ENCODE measurements around the gene TMPRSS9. TPM values are rescaled to one million over a fixed set of nuclear protein-coding genes. Genes with fewer than 3 reads are reported as not detected.

Gene TMPRSS9
- total RNA-seq, 1 experiment from 2014 or later: 0.57 TPM

GRCh38 chr19:2353887-2354592 lies 6.0 kb upstream of the TMPRSS9 start (continued):
- no peak for TF ChIP-seq ZSCAN18 (CRISPR knock-in tag; IDR thresholded peaks at IDR 0.05)
- TF ChIP-seq JAZF1 (CRISPR knock-in tag; IDR thresholded peaks at IDR 0.05): no peak
- no peak for TF ChIP-seq CREB1 (CRISPR knock-in tag; IDR thresholded peaks at IDR 0.05)
- no peak for TF ChIP-seq GTF2I (CRISPR knock-in tag; conservative IDR thresholded peaks at IDR 0.05)
- TF ChIP-seq MLX (CRISPR knock-in tag; IDR thresholded peaks at IDR 0.05): no peak
- no peak for TF ChIP-seq ZNF512 (CRISPR knock-in tag; IDR thresholded peaks at IDR 0.05; ENCODE audit: borderline replicate concordance)

- H3K27me3 Mint-ChIP-seq (ENCODE audit: low read depth): peaks cover 6% of the 10 kb centered on the region
- POLR2A ChIA-PET: no interaction called here
- CTCF ChIA-PET: interaction anchor here (0.7 to 2.0 kb wide), 4 partner anchors 14 to 199 kb away, joined by 3 to 7 read pairs (median 5); no protein-coding TSS in a partner anchor
Observed at GRCh38 chr19:2354670-2355069, 5.4 kb upstream of the TMPRSS9 start.

More at GRCh38 chr19:2354670-2355069, 5.4 kb upstream of the TMPRSS9 start:
- no peaks in the 10 kb centered on the region for H3K9me3 Mint-ChIP-seq
- TF ChIP-seq ZNF219 (CRISPR knock-in tag; IDR thresholded peaks at IDR 0.05; ENCODE audit: borderline replicate concordance): no peak
- no peak for TF ChIP-seq ZNF121 (CRISPR knock-in tag; IDR thresholded peaks at IDR 0.05)
- no peak for TF ChIP-seq ERG (CRISPR knock-in tag; IDR thresholded peaks at IDR 0.05)
- TF ChIP-seq RORB (CRISPR knock-in tag; IDR thresholded peaks at IDR 0.05): no peak
- TF ChIP-seq E2F5 (CRISPR knock-in tag; IDR thresholded peaks at IDR 0.05): no peak
- no peak for TF ChIP-seq GABPB1 (CRISPR knock-in tag; IDR thresholded peaks at IDR 0.05)
- no peak for TF ChIP-seq IRF1 (CRISPR knock-in tag; IDR thresholded peaks at IDR 0.05)
- TF ChIP-seq JUN (CRISPR knock-in tag; IDR thresholded peaks at IDR 0.05): no peak
- TF ChIP-seq OVOL2 (CRISPR knock-in tag; IDR thresholded peaks at IDR 0.05; ENCODE audit: borderline replicate concordance): no peak
- no peak for TF ChIP-seq SOX15 (CRISPR knock-in tag; IDR thresholded peaks at IDR 0.05)
- no peak for TF ChIP-seq NFYB (CRISPR knock-in tag; conservative IDR thresholded peaks at IDR 0.05; ENCODE audit: low read depth)
- no peak for TF ChIP-seq ZNF416 (CRISPR knock-in tag; IDR thresholded peaks at IDR 0.05)
- no peaks in the 10 kb centered on the region for H3K36me3 Mint-ChIP-seq
- DNase-seq (ENCODE audit: low spot score) (no peak), ATAC-seq (no peak)
- no peak overlapping the region for H3K4me3 Mint-ChIP-seq
- H3K27ac Mint-ChIP-seq: no peak overlapping the region
- H3K4me1 Mint-ChIP-seq: no peaks in the 10 kb centered on the region

Measured in WTC11 (cell line).